ENCODE measurements around the gene RIOK1.
"Not testable (repeated sequence)": the region's sequence is repeated elsewhere in the genome, so short reads cannot be mapped to it uniquely, and the experiment has no call there.

Gene RIOK1

DNA sequence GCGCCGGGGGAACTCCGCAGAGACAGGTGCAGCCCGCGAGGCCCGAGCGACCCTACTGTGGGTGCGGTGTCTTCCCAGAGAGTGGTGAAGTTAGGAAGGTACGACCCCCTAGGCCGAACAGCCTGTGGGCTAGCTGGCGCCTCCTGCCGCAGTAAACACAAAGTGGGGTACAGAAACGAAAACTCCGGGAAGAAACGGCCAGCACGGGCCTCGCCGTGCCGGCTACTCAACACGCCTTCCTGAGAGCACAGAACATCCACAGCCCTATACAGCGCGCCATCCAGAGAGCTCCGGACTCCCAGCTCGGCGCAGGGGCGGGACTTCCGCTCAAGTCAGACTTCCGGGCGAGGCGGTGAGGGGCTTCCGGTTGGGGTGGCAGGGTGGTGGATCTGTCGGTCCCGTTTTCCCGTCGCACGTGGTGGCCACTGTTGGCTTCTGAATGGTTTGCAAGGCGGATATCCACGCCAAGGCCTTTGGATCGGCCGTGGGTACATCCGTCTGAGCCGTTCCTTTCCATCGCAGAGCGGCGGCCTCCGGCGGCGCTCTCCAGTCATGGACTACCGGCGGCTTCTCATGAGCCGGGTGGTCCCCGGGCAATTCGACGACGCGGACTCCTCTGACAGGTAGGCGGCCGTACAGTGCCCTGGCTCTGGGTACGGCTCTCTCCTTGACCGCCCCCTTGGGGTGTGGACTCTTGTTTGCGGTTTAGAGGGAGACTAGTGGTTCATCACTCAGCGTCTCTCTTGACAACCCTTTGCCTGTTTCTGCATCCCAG is at the start of gene RIOK1, which contains the start of gene CAGE1:
Gene RIOK1, plus strand, starts transcription at position 358 of the 775 bp plus-strand sequence. Its CDS starts 195 bp downstream, at position 553.
Gene CAGE1, minus strand, starts transcription at position 292 of the 775 bp plus-strand sequence. CDS start 2,569 bp downstream, outside the sequence.
- DNase-seq = peak; percentile 97

GRCh38 chr6:7341271-7341670 is 48.3 kb upstream of the RIOK1 start:
- DNase-seq = no peak

DNA sequence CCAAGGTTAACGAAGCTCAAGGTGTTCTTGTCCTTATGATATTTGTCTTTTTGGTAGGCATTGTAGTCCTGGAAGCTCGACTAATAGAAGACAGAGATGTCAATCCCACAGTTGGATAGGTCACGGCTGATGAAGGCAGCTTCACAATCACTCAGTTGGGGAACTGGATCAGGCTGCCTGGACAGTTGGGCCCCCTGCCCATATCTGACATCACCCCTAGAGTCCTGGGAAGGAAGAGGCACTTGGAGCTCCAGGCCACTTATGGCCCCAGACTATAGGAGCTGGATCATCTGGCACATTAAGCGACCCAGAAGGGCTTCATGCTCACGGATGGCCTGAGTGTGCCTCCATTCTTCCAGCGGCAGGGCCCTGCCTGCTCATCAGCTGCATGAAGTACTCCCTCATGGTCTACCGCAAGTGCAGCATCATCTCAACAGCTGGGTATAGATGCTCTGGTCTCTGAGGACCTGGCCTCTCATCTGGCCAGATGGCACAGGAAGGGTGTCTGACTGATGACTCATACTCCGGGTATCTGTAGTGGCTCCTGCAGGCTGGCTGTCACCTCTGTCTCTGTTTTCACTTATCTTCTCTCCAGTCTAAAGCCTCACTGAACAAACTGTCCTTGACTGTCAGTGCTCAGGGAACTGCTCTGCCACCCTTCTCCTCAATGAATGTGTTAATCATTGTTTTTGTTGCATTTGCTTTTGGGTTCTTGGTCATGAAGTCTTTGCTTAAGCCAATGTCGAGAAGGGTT is 47.4 kb upstream of the RIOK1 start:
- no peak for DNase-seq

DNA sequence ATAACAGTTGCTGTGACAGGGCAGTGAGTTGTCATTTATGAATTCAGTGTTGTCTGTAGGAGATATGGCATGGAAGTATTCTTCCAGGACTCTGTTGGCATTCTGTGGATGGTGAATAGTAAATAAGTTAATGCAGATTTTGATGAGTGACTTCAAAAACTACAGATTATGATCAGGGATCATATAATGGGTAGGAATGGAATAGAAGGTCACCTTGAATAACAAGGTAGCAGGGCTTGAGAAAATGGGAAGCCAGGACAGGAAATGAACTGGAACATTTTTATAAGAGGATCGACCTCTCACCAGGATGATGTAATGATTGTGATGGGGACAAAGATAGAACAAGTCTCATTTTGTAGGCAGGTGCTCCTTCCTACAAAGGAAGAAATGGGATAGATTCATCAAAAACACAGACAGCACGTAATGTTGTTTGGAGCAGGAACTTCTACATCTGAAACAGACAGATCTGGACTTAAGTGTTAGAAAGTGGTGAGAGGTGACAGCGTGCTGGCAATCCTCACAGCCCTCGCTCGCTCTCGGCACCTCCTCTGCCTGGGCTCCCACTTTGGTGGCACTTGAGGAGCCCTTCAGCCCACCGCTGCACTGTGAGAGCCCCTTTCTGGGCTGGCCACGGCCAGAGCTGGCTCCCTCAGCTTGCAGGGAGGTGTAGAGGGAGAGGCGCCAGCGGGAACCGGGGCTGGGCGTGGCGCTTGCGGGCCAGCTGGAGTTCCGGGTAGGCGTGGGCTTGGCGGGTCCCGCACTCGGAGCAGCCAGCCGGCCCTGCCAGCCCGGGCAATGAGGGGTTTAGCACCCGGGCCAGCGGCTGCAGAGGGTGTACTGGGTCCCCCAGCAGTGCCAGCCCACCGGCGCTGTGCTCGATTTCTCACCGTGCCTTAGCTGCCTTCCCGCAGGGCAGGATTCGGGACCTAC is 45.8 kb upstream of the RIOK1 start:
- no peak for DNase-seq

GRCh38 chr6:7344773-7345450 is 44.7 kb upstream of the RIOK1 start:
- DNase-seq = not testable (repeated sequence)

DNA sequence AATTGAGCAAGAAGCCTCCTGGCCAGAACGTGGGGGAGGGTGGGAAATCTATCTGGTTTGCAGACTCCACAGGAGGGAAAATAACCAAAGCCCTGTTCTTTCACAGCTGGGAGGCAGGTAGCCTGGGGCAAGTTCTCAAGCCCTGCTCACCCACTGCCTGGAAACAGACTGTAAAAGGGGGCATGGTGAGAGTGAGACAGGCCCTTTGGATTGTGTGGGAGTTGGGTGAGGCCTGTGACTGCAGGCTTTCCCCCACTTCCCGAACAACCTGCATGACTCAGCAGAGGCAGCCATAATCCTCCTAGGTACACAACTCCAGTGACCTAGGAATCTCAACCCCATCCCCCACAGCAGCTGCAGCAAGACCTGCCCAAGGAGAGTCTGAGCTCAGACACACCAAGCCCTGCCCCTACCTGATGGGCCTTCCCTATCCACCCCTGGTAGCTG is 42.0 kb upstream of the RIOK1 start:
- not testable (repeated sequence) for DNase-seq

- DNase-seq = not testable (repeated sequence)
These were observed 39.0 kb upstream of the RIOK1 start for GRCh38 chr6:7350591-7350990.

GRCh38 chr6:7351916-7352315 is 37.7 kb upstream of the RIOK1 start:
- not testable (repeated sequence) for DNase-seq

DNA sequence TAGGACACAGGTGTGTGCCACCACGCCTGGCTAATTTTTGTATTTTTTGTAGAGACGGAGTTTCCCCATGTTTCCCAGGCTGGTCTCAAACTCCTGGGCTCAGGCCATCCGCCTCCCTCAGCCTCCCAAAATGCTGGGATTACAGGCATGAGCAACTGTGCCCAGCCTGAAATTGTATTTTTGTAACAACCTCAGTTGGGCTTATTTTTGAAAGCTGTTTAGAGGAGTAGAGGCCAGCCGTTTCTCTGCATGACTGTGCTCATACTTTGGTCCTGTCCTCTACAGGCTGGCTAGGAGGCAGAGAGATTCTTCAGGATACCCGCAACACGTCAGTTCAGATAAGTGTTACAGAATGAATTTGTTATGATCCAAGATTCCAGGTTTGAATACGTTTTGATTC is 22.2 kb upstream of the RIOK1 start:
- DNase-seq = no peak

DNA sequence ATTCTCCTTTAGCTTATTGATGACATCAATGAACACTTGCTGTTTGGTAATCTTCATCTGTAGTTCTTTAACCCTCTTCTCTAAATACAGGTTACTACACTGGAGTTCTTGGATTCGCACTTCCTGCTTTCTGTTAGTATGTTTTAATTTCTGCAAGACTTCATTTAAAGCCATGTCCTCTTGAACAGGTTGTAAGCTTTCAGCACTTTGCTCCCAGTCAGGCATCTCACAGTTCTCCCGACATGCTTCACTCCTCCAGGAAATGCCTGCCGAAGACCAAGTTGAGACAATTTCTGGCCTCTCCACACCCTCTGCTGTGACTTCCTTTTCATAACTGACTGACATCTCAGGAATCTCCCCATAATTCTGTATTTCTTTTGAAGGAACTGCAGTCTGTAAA is 15.9 kb upstream of the RIOK1 start:
- no peak for DNase-seq

DNA sequence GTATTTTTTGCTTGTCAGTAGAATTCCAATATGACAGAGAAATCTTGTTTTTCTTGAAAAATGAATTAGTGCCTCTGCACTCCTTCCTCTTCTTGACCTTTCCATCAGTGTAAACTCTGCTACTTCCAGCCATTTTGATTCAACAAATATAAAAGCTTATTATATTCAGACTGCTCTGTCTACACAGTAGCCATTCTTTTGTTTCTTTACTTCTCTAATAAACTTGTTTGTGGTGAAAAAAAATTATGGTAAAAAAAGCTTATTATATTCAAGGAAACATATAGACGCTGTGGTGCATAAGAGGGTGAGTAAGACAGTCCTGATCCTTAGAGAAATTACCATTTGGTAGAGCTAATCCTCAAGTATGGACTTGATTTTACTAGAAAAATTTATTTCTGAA is 11.6 kb upstream of the RIOK1 start:
- no peak for DNase-seq

GRCh38 chr6:7378740-7379139 is 10.9 kb upstream of the RIOK1 start:
- no peak for DNase-seq

DNA sequence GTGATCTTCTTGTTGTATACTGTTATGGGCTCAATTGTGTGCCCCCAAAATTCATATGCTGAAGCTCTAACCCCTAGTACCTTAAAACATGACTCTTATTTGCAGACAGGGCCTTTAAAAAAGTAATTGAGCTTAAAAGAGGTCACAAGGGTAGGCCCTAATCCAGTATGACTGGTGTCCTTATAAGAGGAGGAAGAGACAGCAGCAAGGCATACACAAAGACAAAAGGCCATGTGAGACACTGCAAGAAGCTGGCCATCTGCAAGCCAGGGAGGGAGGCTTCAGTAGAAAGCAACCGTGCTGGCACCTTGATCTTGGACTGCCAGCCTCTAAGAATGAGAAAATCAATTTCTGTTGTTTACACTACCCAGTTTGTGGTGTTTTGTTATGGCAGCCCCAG is 8.5 kb upstream of the RIOK1 start:
- no peak for DNase-seq

- no peak for DNase-seq
These were observed 502 bp upstream of the RIOK1 start for GRCh38 chr6:7389162-7389450.

DNA sequence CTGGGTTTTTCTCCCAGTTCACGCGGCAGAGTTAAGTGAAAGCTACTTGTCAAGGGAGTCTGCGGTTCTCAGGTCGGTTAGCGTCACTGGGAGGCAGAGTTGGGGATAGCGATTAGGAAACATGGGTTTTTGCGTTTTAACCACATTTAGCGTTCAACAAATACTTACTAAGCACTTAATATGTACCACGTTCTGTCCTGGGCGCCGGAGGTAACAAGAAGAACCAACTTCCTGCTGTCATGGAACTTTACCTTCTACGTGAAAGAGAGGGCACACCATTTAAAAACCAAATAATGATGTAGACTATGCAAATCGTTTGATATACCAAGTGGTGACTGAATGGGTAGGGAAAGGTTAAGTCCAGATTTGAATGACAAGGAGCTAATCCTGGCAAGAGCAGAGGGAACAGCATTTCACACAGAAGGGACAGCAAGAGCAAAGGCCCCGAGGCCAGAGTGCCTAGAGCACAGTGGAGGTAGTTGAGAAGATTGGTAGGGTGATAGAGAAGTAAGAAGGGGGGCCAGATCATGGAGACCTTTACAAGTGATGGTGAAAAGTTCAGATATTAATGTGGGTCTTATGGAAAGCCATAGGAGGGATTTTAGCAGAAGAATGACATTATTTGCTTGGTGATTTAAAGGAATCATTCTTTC is 744 bp downstream of the RIOK1 start:
- DNase-seq = no peak

- DNase-seq = no peak
These were observed 1.5 kb downstream of the RIOK1 start for GRCh38 chr6:7391151-7391550.

DNA sequence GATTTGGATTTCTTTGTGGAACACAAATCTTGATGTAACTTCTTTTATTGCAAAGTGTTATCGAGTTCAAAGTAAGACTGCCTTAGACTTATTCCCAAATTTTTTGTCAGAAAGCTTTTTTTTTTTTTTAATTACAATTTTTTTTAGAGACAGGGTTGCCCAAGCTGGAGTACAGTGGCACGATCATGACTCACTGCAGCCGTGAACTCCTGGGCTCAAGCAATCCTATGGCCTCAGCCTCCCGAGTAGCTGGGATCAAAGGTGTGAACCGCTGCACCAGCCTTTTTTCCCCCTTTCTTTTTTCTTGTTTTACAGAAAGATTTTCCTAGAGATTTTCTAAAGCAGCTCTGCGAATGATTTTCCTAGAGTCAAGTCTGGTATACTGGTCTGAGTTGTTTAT is 2.8 kb downstream of the RIOK1 start:
- no peak for DNase-seq

DNA sequence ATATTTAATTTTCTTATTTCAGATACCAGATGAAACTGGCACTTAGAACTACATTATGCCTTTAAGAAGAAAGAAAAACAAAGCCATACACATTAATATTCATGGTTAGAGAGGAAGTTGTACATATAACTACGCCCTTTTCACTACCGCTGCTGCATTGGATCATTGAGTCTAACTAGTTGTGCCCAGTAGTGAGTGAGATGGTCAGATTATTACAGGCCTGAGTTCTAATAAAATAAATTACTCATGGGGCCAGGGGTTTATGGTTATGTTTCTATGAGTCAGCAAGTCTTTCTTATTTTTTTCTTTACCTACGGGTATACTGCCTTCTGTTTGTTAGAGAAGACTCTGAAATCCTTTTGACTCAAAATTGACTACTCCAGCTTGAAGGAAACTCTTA is 11.5 kb downstream of the RIOK1 start:
- DNase-seq = no peak

- DNase-seq = no peak
These were observed 13.1 kb downstream of the RIOK1 start for GRCh38 chr6:7402716-7403115.

- no peak for DNase-seq
These were observed 14.9 kb downstream of the RIOK1 start for GRCh38 chr6:7404546-7404945.

GRCh38 chr6:7406743-7407142 is 17.1 kb downstream of the RIOK1 start:
- DNase-seq = no peak

- no peak for DNase-seq
These were observed 20.1 kb downstream of the RIOK1 start for GRCh38 chr6:7409740-7410139.

All from activated CD4-positive, alpha-beta T cell treated with anti-CD3 and anti-CD28 coated beads for 48 hours (primary cell).